Ovary (tissue), 9 donors: ENCODE measurements around the gene STIM1. TPM values are rescaled to one million over a fixed set of nuclear protein-coding genes. Genes with fewer than 3 reads are reported as not detected.
"Not testable (repeated sequence)": the region's sequence is repeated elsewhere in the genome, so short reads cannot be mapped to it uniquely, and the experiment has no call there.

Experiments
- DNase-seq, 5 donors: peaks; one replicate each; pipeline ENCODE4 v3.0.0-alpha.2; 2019 to 2020
- H3K27ac ChIP-seq, 2 donors: fragments of 200-600 bp; one replicate each; pipeline versions ENCODE4 v1.5.1 to v1.8.0; 2019 to 2022
- H3K27me3 ChIP-seq: fragments of 200-600 bp; one replicate; pipeline ENCODE4 v1.8.0; 2022
- H3K36me3 ChIP-seq: fragments of 200-600 bp; sonication (generic); one replicate; pipeline ENCODE4 v1.5.1; 2019
- H3K4me1 ChIP-seq: one replicate; pipeline ENCODE4 v1.8.1; 2013; ENCODE audit warnings: mild to moderate bottlenecking, moderate library complexity; ENCODE audit not compliant: insufficient read depth
- H3K4me3 ChIP-seq: fragments of 200-600 bp; sonication (generic); one replicate; pipeline ENCODE4 v1.5.1; 2017
- H3K9me3 ChIP-seq, 2 donors: fragments of 200-600 bp in 1 of 2; sonication (generic) in 1 of 2; one replicate each; pipeline versions ENCODE4 v1.5.1 to v1.8.1; 2013 to 2019; ENCODE audit warnings: mild to moderate bottlenecking in 1 of 2, moderate library complexity in 1 of 2
- EP300 ChIP-seq: sonication (generic); formaldehyde crosslinking; IDR thresholded peaks from one replicate; pipeline ENCODE4 v1.6.1; 2017; ENCODE audit warnings: antibody characterized with exemption
- POLR2A ChIP-seq: fragments of 450-650 bp; IDR thresholded peaks from one replicate; pipeline ENCODE4 v1.6.1; 2017; ENCODE audit warnings: antibody characterized with exemption, mild to moderate bottlenecking, moderate library complexity
- WGBS, 3 donors: extraction: QIAGEN DNeasy Blood & Tissue Kit in 1 of 3; methylation state at CpG; one replicate each; pipeline versions ENCODE4 v1.1.5 to v1.1.7; 2013 to 2017; 5-methylcytosine and 5-hydroxymethylcytosine counted together
- intact Hi-C, 4 donors: fragments of 100-400 bp; cut with DNase I; formaldehyde crosslinking; loops; one replicate each; pipeline versions ENCODE4 v1.11.0 to v1.15.1; 2022 to 2023
- polyA plus RNA-seq, 2 donors: library from polyadenylated mRNA; stranded (reverse); fragments of 200-250 nt in 1 of 2; fragments of 350-450 nt in 1 of 2; fragmentation: Illumina TruSeq in 1 of 2; extraction: RNeasy Lipid Tissue Mini Kit (QIAGEN cat#74804) in 1 of 2; gene quantifications; one replicate each; pipeline ENCODE4 v1.2.3, GENCODE V29; 2013 to 2014
- small RNA-seq: library from RNA; depleted of rRNA; stranded (forward); fragments of <200 nt; gene quantifications from one replicate; pipeline ENCODE3, GENCODE V24; 2016
- total RNA-seq, 7 donors: library from RNA; depleted of rRNA in 2 of 7; stranded (reverse); fragments of >200 nt in 2 of 7; fragmentation: NEBNext Ultra II Directional in 3 of 7; extraction: Animal tissue kit (Norgen Biotek cat#: 25700) in 3 of 7; gene quantifications; one replicate each; pipeline versions ENCODE4 v1.1.0 to v1.2.4, GENCODE V29; 2016 to 2023
- TF ChIP-seq, protein P1 (sequence below), 3 donors: fragments of 450-650 bp in 2 of 3; fragments of 200-600 bp in 1 of 3; IDR thresholded peaks; one replicate each; pipeline versions ENCODE4 v1.5.1 to v1.8.0; 2016 to 2022; ENCODE audit warnings: antibody characterized with exemption in 3 of 3, mild to moderate bottlenecking in 1 of 3
- donor health status: DM: no; HTN: no; CAD: no; lungs with moderate emphysema.
- donor health status: DM: no; HTN: no; CAD: no.
- donor health status: Bipolar disorder and iron deficiency.
- donor health status: DM: yes; HTN: yes; CAD: no.
- donor health status: DM: no; HTN: no; CAD: no.
- donor health status: DM: yes; HTN: yes; CAD: no.

STIM1 gene
- total and polyA plus RNA-seq, 9 donors = 26.1 to 75.2 (median 58.7) TPM

GRCh38 chr11:4127357-4127756 lies 271.9 kb downstream of the STIM1 start:
- H3K36me3 ChIP-seq = no peaks in the 10 kb centered on the region
- 70 to 91% (median 82%) methylated on average over 1 of the region's 1 CpG for WGBS, 3 donors
- TF ChIP-seq, protein P1, sequence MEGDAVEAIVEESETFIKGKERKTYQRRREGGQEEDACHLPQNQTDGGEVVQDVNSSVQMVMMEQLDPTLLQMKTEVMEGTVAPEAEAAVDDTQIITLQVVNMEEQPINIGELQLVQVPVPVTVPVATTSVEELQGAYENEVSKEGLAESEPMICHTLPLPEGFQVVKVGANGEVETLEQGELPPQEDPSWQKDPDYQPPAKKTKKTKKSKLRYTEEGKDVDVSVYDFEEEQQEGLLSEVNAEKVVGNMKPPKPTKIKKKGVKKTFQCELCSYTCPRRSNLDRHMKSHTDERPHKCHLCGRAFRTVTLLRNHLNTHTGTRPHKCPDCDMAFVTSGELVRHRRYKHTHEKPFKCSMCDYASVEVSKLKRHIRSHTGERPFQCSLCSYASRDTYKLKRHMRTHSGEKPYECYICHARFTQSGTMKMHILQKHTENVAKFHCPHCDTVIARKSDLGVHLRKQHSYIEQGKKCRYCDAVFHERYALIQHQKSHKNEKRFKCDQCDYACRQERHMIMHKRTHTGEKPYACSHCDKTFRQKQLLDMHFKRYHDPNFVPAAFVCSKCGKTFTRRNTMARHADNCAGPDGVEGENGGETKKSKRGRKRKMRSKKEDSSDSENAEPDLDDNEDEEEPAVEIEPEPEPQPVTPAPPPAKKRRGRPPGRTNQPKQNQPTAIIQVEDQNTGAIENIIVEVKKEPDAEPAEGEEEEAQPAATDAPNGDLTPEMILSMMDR (IDR thresholded peaks at IDR 0.05) = no peak
- TF ChIP-seq EP300 (no peak), POLR2A (no peak)

GRCh38 chr11:4130219-4130618 lies 274.8 kb downstream of the STIM1 start:
- H3K4me3 ChIP-seq, H3K27me3 ChIP-seq, H3K4me1 ChIP-seq, H3K27ac ChIP-seq, DNase-seq, H3K9me3 ChIP-seq, H3K36me3 ChIP-seq, intact Hi-C loops: not testable (repeated sequence)
- WGBS, 3 donors = 88 to 95% (median 92%) methylated on average over 4 of the region's 4 CpGs

More at GRCh38 chr11:4127357-4127756, 271.9 kb downstream of the STIM1 start:
- no peak for DNase-seq
- Histone ChIP-seq H3K9me3 (no peaks in the 10 kb centered on the region), H3K27ac (no peak overlapping the region), H3K4me3 (no peak overlapping the region), H3K27me3 (no peaks in the 10 kb centered on the region), H3K4me1 (no peaks in the 10 kb centered on the region)
- intact Hi-C loops = no loop called here

DNA sequence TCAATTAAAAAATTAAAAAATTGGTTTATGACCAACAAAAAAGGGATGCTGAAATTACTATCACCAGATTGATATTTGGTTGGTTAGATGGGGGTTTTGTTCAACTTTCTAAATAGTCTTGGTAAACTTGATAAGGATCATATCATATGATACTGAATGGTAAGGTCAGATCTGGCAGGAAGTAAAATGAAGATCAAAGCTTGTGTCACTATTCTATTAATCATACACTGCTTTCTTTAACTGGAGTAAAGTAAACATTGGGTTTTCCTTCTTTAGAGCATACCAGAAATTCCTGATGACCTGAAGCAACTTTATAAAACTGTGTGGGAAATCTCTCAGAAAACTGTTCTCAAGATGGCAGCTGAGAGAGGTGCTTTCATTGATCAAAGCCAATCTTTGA lies 279.3 kb downstream of the STIM1 start:
- Histone ChIP-seq H3K27me3 (no peaks in the 10 kb centered on the region), H3K4me3 (no peak overlapping the region), H3K27ac (no peak overlapping the region), H3K4me1 (no peaks in the 10 kb centered on the region), H3K9me3 (no peaks in the 10 kb centered on the region), H3K36me3 (no peaks in the 10 kb centered on the region)
- intact Hi-C loops = no loop called here
- TF ChIP-seq EP300 (no peak), POLR2A (no peak)
- TF ChIP-seq, protein P1 (IDR thresholded peaks at IDR 0.05) = no peak
- no peak for DNase-seq

DNA sequence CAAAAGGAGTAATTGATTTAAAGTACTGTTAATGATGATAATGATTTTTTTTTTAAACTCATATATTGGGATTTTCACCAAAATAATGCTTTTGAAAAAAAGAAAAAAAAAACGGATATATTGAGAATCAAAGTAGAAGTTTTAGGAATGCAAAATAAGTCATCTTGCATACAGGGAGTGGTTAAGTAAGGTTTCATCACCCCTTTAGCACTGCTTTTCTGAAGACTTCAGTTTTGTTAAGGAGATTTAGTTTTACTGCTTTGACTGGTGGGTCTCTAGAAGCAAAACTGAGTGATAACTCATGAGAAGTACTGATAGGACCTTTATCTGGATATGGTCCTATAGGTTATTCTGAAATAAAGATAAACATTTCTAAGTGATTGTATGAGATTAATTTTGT lies 283.0 kb downstream of the STIM1 start:
- Histone ChIP-seq H3K27me3 (no peaks in the 10 kb centered on the region), H3K27ac (no peak overlapping the region), H3K4me1 (no peaks in the 10 kb centered on the region), H3K36me3 (no peaks in the 10 kb centered on the region), H3K4me3 (no peak overlapping the region), H3K9me3 (peaks cover 0 to 8% of the 10 kb centered on the region in 2 donors)
- DNase-seq = no peak
- TF ChIP-seq EP300 = no peak
- TF ChIP-seq, protein P1 (IDR thresholded peaks at IDR 0.05) = no peak
- no peak for TF ChIP-seq POLR2A
- intact Hi-C loops = no loop called here
- WGBS, 3 donors = 96 to 97% (median 96%) methylated on average over 1 of the region's 1 CpG

DNA sequence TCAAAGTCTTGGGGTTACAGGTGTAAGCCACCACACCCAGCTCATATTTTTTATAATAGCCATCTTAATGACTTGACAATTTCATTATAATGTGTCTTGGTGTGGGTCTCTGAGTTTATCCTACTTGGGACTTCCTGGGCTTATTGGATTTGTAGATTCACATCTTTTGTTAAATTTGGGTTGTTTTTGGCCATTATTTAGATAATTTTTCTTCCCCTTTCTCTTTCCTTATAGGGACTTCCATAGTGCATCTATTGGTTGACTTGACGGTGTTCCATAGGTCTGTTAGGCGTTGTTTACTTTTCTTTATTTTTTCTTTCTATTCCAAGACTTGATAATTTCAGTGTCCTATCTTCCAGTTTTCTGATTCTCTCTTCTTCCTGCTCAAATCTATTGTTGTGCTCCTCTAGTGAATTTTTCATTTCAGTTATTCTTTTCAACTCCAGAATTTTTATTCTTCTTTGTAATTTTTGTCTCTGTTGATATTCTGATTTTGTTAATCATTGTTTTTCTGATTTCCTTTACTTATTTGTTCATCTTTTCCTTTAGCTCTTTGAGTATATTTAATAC lies 284.7 kb downstream of the STIM1 start:
- no peak for DNase-seq
- TF ChIP-seq POLR2A (no peak), EP300 (no peak)
- TF ChIP-seq, protein P1 (IDR thresholded peaks at IDR 0.05) = no peak
- H3K27ac ChIP-seq = no peak overlapping the region

More for the DNA sequence above, 284.7 kb downstream of the STIM1 start:
- no peaks in the 10 kb centered on the region for H3K27me3 ChIP-seq
- H3K9me3 ChIP-seq = peaks cover 0 to 8% of the 10 kb centered on the region in 2 donors
- WGBS, 3 donors = 98 to 99% (median 99%) methylated on average over 2 of the region's 2 CpGs
- no peaks in the 10 kb centered on the region for H3K36me3 ChIP-seq
- H3K4me3 ChIP-seq = no peak overlapping the region
- H3K4me1 ChIP-seq = no peaks in the 10 kb centered on the region
- intact Hi-C loops = no loop called here

Small RNA genes within 50 kb of the gene (small RNA-seq; reads per million reads assigned to genes)
- not detected for gene AC087441.2
- gene RF00409 = not detected
- gene RPS29P20 = not detected

Other genes with a start within 250 kb of the STIM1 start
- gene ART5, start 213.7 kb upstream of the STIM1 start, total RNA-seq = 1 to 10 TPM; 1.3 to 6.5 (median 3.8) TPM
- 1 to 10 TPM; 2.8 to 3.1 TPM for gene ART5, start 213.7 kb upstream of the STIM1 start, polyA plus RNA-seq
- gene ART1, start 210.5 kb upstream of the STIM1 start, total RNA-seq = under 1 TPM in 1 of 7 donors, not detected in 6; 0.15 TPM
- gene ART1, start 210.5 kb upstream of the STIM1 start, polyA plus RNA-seq = not detected
- 1 to 10 TPM in 4 of 7 donors, under 1 TPM in 3; 0.34 to 3.9 (median 1.1) TPM for gene CHRNA10, start 184.3 kb upstream of the STIM1 start, total RNA-seq
- gene CHRNA10, start 184.3 kb upstream of the STIM1 start, polyA plus RNA-seq = under 1 TPM; 0.54 to 0.72 TPM
- gene NUP98, start 58.1 kb upstream of the STIM1 start, total RNA-seq = 100 to 1,000 TPM in 3 of 7 donors, 10 to 100 TPM in 4; 59.4 to 126 (median 94.5) TPM
- gene NUP98, start 58.1 kb upstream of the STIM1 start, polyA plus RNA-seq = 10 to 100 TPM; 38.5 to 67.4 TPM
- gene PGAP2, start 47.1 kb upstream of the STIM1 start, total RNA-seq = 10 to 100 TPM in 5 of 7 donors, 1 to 10 TPM in 2; 7.7 to 17.6 (median 10.9) TPM
- gene PGAP2, start 47.1 kb upstream of the STIM1 start, polyA plus RNA-seq = 10 to 100 TPM; 13.1 to 15.3 TPM
- 10 to 100 TPM; 23.6 to 49.2 (median 39.6) TPM for gene RHOG, start 14.7 kb upstream of the STIM1 start, total RNA-seq
- 10 to 100 TPM; 23.3 to 41.0 TPM for gene RHOG, start 14.7 kb upstream of the STIM1 start, polyA plus RNA-seq
- gene RRM1, start 239.1 kb downstream of the STIM1 start, total RNA-seq = 10 to 100 TPM; 15.0 to 35.2 (median 24.7) TPM
- 10 to 100 TPM; 14.1 to 50.0 TPM for gene RRM1, start 239.1 kb downstream of the STIM1 start, polyA plus RNA-seq